GM21786 (cell line): ENCODE measurements around the gene NEK4.

Source experiments
- ATAC-seq: cut with Tn5 transposase; IDR thresholded peaks from one replicate; pipeline ENCODE4 v1.9.1; 2021; ENCODE audit not compliant: unreplicated experiment

Gene NEK4

DNA sequence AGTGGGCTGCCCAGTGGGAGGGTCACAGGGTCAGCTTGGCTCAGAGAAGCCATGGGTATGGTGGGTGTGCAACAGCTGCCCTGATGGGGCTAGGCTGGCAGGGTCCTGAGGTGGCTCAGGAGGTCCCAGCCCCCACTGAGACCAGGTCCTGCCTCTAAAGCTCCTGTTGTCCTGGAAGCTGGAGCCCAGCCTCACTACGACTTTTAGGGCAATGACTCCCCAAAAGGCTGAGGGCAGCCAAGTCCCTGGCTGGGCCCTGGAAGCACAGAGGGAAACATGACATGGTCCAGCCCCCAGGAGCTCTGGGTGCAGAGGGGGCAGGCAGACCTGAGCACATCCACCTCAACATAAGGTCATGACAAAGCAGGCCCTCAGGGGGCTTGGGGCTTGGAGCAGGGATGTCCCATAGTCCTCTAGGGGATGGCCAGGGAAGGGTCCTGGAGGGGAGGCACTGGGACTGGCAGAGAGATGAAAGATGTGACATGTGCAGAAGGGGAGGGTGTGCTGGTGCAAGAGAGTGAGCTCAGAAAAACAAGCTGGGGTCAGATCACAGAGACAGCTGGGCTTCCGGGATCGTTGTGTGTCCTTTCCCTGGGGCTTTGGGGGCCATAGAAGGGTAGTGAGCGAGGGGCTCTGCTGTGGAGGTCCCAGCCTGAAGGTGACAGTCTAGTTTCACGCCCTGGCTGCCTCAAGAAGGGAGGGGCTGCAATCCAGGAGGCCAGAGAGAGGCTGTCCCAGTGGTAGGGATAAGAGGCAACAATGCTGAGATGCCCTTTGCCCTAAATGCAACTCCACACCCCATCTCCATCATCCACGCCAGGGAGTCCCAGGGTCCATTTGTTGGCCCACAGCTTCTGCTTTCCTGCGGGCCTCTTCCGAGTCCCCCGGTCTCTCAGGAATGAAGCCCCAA, 23.2 kb upstream of the NEK4 start:
- ATAC-seq = no peak

DNA sequence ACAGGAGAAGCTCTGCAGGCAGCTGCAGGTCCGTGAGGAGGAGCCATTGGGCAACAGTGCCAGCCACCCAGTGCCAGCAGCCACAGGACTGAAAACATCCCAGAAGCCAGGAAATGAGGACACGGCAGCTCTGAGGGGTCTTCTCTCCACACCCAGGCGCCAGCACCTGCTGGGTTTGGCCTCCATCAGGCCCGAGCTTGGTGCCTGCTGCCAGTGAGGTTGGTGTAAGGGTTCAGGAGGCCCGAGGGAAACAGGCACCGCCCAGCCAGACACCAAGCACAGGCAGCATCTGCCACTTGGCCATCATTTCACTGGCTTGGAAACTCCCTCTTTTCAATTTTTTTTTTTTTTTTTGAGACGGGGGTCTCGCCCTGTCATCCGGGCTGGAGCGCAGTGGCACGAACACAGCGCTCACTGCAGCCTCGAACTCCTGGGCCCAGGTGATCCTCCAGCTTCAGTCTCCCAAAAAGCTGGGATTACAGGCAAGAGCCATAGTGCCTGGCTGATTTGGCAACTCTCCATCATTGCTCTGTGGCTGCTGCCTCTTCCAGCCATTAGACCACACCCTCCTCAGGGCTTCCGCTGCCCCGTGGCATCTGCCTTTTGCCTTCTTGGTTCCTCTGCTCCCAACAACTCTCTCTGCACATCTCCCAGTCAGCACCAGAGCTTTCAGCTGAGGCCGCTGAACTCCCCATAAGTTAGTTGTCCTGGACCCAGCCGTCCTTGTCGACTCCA, 22.4 kb upstream of the NEK4 start:
- no peak for ATAC-seq

DNA sequence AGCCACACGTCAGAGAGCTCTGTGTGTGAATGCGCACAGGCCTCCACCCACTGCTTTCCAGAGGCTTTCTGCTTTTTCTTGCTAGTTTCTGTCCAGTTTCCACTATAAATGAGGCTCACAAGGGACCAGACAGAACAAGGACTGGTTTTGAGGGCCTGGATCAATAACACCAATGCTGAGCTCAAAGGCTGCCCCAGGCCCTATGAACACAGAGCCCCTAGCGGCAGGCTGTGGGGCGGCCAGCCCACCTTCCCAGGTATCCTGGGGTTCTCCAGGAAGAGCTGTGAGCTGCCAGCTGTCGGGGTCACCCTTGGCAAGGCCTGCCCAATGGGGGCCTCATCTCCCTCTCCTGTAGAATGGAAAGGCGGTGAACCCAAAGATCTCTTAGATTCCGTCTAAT, 21.7 kb upstream of the NEK4 start:
- ATAC-seq = no peak

DNA sequence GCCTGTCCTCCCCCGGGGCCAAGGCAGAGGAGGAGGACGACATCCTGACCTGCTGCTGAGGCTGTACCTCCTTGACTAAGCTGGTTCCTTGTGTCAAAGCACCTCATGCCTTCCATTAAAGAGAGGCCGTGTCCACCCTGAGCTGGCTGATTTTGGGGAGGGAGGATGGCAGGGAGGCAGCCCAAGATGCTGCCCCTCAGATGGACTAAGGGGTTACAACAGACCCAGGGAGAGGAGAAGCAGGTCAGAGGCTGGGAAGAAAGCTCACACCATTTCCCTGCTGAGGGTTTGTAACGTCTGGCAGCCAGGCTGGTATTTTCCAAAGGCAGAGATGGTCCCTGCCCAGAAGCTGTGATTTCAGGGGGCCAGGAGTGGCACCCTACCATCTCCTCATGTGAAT, 21.2 kb upstream of the NEK4 start:
- ATAC-seq = no peak

DNA sequence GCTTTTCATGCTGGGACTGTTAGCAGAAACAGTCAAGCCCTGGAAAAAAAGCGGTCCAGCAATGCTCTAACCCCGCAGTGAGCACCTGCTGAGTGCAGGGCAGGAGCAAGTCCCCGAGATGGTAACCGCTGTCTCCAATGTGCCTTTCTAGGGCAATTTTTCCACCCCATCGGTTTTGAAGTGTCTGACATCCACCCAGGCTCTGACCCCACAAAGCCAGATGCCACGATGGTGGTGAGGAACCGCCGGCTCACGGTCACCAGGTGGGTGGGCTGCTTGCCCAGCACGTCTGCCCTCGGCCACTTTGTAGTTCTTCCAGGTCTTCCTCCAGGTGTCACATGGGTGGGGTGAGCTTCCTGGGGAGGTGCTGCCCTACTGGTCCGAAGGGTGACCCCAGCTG, 20.6 kb upstream of the NEK4 start:
- no peak for ATAC-seq

DNA sequence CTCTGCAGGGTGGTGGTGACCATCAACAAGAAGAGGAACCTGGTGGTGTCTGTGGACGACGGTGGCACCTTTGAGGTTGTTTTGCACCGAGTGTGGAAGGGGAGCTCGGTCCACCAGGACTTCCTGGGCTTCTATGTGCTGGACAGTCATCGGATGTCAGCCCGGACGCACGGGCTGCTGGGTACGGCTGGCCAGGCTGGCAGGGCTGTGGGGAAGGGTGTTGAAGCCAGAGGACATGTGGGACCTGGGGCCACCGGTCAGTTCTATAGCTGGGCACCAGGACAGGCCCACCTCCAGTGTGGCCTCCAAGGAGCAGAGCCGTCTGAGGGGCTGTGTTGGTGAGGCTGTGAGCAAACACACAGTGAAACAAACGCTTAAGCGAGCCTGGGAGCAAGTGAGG, 20.0 kb upstream of the NEK4 start:
- no peak for ATAC-seq

DNA sequence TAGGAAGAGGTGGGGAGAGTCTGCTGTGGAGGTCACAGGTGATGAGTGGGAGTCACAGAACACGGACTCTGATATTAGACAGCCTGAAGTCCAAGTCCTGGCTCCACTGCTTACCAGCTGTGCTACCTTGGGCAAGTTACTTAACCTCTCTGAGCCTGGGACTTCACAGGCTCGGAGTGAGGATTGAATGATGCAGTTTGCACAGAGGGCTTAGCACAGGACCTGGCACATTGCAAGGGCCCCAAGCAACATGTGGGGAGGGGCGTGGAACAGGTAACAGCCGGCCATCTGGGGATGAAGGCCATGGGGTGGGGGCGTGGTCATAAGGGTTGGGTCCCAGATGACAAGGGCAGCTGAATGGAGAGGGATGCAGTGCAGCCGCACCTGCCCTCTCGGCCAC, 19.6 kb upstream of the NEK4 start:
- no peak for ATAC-seq

DNA sequence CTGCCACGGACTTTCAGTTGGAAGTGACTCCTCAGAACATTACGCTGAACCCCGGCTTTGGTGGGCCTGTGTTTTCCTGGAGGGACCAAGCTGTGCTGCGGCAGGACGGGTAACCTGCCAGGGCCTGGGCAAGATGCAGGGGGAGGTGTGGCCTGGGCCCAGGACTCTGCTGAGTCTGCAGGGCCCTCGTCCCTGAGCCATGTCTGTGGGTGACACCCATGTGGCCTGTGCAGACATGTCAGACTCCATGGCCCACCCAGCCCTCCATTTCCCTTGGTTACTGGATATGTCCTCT, 19.0 kb upstream of the NEK4 start:
- ATAC-seq = no peak

DNA sequence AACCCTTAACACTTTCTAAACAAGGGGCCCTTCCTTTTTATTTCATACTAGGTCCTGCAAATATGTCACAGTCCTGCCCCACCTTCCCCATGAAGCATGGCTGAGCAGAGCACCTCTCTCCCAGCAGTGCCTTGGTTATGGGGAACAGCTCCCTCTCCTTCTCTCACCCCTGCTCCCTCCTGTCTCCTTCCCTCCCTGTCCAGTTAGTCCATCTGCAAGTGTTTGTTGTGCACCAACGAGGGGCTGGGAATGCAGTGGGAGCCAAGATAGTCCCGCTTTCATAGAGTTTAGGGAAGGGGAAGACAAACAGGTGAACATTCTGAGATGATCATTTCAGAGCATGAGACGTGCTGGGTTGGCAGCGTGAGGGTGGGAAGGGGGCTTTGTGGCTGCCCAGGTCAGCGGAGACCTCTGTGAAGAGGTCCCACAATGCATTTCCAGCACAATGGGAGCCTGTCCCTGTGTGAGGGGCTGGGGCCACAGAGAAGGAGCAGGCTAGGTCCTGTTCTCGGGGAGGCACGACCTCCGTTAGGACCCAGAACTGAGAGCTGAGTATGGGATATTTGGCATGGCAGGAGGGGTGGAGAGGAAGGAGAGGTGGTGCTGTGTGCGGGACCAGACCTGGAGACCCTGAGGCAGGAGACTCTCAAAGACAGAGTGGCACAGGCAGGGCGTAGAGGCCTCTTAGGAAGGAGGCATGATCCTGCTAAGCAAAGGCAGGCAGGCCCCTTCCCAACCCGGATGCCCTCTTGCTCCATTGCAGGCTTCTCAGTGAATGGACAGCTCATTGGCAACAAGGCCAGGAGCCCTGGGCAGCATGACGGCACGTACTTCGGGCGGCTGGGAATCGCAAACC, 18.4 kb upstream of the NEK4 start:
- no peak for ATAC-seq

DNA sequence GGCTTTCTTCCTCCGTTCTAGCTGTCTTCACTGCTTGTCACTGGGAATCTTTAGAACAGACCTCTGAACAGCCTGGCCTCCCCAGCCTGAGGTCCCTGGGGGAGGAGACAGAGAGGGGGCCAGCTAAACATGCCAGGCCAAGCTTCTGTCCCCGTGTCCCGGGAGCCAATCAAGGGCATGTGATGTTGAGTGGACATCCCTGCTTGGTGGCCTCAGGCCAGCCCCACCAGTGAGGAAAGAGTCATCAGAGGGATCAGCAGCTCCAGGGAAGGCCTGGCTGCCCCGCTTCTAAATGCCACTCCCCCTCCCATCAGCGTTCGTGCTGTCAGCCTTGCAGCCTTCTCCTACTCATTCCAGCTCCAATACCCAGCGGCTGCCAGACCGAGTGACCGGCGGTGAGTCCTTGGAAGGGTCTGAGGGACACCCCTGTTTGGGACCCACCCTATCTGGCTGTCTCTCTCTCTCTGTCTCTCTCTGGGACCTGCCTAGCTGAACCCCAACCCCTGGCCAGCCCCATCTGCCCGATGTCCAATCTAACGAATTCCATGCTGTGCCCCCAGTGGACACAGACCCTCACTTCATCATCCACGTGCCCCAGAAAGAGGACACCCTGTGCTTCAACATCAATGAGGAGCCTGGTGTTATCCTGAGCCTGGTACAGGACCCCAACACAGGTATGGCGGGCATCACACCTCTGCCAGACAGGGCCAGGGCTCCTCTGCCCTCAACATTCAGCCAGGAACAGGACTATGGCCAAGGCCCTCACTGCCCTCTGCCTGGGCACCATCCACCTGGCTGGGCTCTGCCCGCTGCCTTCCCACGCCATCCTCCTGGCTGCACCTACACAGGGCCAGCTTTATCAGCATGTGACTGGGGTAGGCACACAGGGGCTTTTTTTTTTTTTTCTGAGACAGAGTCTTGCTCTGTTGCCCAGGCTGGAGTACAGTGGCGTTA, 17.2 kb upstream of the NEK4 start:
- ATAC-seq = no peak

DNA sequence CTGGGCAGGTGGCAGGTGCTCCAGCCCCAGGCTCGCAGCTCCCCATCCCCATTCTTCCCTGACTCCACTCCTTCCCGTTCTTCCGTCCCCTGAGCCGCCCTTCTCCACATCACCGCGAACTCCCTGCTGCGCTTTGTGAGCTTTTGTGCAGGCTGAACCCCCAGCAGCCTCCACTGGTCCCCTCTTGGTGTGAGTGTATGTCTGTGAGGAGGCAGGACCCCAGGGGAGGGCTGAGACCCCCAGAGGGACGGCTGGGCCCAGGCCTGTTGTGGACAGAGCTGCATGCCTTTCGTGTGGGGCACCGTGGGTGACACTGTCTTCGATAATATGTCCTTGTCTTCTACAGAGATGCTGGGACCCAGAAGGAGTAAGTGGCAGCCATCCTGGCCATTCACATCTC, 16.5 kb upstream of the NEK4 start:
- no peak for ATAC-seq

DNA sequence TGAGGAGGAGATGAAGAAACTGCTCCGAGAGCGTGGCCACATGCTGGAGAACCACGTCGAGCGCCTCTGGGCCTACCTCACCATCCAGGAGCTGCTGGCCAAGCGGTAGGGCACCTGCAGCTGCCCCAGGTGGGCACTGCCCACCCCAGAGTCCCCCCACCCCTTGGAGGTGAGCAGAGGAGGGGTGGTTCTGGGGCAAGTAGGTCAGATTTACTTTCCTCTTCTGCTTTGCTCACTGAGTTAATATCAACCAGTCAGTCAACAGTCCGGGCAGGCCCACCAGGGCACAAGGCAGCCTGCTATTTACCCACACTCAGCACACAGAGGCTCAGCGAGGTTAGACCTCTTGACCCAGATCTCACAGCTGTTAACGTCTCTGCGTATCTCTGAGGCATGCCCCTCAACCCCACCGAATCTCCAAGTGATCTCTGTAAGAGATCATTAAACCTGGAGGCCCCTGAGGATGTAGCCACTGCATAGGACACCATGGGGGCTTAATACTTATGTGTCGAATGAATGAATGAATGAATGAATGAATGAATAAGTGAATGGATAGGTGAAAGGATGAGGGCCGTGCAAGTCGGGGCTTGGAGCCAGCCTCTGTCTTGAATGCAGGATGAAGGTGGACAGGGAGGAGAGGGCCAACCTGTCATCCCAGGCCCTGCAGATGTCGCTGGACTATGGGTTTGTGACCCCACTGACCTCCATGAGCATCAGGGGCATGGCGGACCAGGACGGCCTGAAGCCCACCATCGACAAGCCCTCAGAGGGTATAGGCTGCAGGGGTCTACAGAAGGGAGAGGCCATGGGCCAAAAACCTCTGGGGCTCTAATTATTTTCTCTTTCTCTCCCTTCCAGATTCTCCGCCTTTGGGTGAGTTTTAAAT, 15.8 kb upstream of the NEK4 start:
- ATAC-seq = no peak

DNA sequence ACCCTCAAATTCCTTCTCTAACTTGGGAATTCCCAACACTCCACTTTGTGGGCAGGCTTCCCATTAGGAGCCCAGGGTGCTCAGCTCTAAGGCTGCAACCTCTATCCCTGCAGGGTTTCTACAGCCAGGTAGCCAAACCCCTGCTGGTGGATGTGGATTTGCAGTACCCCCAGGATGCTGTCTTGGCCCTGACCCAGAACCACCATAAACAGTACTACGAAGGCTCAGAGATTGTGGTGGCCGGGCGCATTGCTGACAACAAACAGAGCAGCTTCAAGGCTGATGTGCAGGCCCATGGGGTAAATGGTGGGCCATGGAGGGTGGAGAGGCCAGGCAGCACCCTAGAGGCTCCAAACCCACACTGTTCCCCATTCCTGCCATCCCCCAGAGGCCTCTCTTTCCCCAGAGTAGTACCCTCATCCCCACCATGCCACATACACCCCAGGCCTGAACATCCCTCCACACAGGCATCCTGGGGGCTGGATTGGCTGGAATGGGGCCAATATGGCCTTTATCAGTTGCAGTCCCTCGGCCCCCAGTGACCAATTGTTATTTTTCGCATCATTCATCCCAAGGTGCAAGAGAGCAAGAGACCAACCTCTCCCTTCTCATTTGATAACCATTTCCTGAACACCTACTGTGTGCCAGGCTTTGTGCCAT, 14.3 kb upstream of the NEK4 start:
- ATAC-seq = no peak

DNA sequence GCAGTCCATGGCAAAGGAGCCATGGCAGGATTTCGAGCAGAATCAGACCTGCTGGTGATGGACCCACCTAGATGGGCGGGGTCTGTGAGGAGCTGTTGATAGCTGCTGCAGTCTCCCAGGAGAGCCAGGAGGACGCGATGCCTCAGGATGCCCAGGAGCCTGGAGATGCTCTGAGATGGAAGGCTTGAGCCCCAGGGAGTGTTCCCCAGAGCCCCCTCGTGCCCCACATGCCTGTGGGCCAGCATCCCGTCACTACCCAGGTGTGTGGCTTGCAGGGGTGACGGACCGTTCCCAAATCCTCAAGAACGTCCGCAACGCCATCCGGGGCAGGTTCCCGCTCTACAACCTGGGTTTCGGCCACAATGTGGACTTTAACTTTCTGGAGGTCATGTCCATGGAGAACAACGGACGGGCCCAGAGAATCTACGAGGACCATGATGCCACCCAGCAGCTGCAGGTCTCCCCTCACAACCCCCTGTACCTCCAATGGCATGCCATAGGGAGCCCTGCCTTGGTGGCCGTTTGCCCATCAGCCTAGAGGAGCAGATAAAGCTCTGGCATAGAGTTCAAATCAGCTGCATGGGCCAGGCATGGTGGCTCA, 13.4 kb upstream of the NEK4 start:
- no peak for ATAC-seq

DNA sequence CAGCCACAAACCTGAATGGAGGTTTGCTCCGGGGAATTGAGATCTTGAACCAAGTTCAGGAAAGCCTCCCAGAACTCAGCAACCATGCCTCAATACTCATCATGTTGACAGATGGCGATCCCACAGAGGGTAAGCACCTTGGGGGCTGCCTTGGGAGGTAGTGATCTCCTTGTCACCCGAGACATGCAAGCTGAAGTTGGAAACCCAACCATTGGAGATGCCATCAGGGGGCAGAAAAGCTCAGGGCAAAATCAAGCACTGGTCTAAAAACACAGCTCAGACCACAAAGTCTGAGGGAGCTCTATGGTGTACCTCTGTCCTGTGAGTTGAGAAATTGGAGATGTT, 12.4 kb upstream of the NEK4 start:
- ATAC-seq = no peak

DNA sequence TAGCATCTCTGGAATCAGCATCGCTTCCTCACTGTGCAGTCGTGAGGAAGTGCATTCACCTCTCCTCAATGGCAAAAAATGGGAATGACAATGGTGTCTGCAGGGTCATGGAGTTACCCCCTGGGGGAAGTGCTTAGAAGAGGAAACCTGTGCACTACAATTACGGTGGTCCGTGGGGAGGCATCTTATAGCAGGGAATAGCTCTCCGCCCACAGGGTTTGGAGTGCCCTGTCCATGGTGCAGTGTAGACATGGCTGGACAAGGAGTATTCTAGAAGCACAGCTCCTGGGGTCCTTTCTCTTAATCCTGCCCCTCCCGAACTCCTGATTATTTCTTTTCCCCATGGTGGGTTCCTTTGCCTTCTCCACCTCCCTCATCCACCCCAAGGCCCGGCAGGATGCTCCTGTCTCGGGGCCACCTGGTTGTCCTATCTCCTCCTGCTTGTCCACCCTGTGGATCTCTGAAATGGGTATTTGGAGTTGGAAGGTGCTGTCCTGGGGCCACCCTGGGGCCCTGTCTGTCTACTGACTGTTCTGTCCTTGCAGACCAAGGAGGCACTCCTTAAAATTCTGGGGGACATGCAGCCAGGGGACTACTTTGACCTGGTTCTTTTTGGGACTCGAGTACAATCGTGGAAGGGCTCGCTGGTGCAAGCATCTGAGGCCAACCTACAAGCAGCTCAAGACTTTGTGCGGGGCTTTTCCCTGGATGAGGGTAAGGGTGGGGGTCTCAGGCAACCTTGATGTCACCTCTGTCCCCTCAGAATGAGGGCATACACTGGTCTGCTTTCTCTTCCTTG, 11.9 kb upstream of the NEK4 start:
- no peak for ATAC-seq

DNA sequence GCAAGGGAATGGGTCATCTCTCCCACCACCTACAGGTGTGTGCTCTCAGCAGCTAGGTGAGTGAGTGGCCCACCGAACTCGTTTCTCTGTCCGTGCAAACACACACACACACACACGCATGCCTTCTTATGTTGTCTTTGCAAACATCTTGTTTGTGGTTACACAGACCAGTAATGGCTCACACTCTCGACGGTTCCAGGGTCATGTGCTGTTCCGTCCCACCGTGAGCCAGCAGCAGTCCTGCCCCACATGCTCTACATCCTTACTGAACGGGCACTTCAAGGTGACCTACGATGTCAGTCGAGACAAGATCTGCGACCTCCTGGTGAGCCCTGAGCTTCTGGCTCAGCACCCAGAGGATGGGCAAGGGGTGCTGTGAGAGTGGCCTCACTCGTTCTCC, 11.0 kb upstream of the NEK4 start:
- no peak for ATAC-seq
